Measurements from ENCODE around the gene HTRA3.

The HTRA3 gene

DNA sequence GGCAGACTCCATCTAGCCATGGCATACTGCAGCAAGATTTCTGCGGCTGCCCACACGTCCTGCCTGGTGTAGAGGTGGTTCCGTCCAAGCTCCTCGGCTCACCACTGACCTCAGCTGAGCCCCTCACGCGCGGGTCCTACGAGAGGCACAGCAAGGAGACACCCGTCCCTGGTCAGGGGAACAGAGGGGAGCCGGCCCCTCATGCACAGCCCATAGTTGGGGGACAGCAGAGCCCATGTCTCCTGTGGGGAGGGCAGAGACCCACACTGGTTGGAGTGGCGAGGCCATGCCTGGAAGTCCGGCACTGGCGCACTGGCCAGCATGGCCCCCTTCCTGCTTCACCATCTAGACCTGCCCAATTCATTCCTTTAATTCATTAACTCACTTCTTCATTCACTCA lies 80.8 kb downstream of the HTRA3 start:
- ChIA-PET CTCF (no interaction called here), POLR2A (no interaction called here)
- TF ChIP-seq ZNF302 (tag by site-specific recombination; IDR thresholded peaks at IDR 0.05; ENCODE audit: low read depth) = no peak
- no peak for TF ChIP-seq ZNF600 (tag by site-specific recombination; IDR thresholded peaks at IDR 0.05)
- no peak for TF ChIP-seq ZNF133 (tag by site-specific recombination; IDR thresholded peaks at IDR 0.05)
- no peak for TF ChIP-seq MYNN (tag by site-specific recombination; IDR thresholded peaks at IDR 0.05; ENCODE audit: borderline replicate concordance)
- no peak for TF ChIP-seq ZSCAN23 (tag by site-specific recombination; IDR thresholded peaks at IDR 0.05)
- TF ChIP-seq, protein P1, sequence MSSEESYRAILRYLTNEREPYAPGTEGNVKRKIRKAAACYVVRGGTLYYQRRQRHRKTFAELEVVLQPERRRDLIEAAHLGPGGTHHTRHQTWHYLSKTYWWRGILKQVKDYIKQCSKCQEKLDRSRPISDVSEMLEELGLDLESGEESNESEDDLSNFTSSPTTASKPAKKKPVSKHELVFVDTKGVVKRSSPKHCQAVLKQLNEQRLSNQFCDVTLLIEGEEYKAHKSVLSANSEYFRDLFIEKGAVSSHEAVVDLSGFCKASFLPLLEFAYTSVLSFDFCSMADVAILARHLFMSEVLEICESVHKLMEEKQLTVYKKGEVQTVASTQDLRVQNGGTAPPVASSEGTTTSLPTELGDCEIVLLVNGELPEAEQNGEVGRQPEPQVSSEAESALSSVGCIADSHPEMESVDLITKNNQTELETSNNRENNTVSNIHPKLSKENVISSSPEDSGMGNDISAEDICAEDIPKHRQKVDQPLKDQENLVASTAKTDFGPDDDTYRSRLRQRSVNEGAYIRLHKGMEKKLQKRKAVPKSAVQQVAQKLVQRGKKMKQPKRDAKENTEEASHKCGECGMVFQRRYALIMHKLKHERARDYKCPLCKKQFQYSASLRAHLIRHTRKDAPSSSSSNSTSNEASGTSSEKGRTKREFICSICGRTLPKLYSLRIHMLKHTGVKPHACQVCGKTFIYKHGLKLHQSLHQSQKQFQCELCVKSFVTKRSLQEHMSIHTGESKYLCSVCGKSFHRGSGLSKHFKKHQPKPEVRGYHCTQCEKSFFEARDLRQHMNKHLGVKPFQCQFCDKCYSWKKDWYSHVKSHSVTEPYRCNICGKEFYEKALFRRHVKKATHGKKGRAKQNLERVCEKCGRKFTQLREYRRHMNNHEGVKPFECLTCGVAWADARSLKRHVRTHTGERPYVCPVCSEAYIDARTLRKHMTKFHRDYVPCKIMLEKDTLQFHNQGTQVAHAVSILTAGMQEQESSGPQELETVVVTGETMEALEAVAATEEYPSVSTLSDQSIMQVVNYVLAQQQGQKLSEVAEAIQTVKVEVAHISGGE (tag by site-specific recombination; conservative IDR thresholded peaks at IDR 0.05; ENCODE audit: low read depth) = no peak
- no peak for TF ChIP-seq KLF7 (tag by site-specific recombination; IDR thresholded peaks at IDR 0.05; ENCODE audit: borderline replicate concordance)
- TF ChIP-seq ZNF366 (tag by site-specific recombination; conservative IDR thresholded peaks at IDR 0.05) = no peak
- TF ChIP-seq, protein P2, sequence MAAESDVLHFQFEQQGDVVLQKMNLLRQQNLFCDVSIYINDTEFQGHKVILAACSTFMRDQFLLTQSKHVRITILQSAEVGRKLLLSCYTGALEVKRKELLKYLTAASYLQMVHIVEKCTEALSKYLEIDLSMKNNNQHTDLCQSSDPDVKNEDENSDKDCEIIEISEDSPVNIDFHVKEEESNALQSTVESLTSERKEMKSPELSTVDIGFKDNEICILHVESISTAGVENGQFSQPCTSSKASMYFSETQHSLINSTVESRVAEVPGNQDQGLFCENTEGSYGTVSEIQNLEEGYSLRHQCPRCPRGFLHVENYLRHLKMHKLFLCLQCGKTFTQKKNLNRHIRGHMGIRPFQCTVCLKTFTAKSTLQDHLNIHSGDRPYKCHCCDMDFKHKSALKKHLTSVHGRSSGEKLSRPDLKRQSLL (tag by site-specific recombination; IDR thresholded peaks at IDR 0.05) = no peak
- no peak for TF ChIP-seq ZNF549 (tag by site-specific recombination; IDR thresholded peaks at IDR 0.05)
- TF ChIP-seq, protein P3, sequence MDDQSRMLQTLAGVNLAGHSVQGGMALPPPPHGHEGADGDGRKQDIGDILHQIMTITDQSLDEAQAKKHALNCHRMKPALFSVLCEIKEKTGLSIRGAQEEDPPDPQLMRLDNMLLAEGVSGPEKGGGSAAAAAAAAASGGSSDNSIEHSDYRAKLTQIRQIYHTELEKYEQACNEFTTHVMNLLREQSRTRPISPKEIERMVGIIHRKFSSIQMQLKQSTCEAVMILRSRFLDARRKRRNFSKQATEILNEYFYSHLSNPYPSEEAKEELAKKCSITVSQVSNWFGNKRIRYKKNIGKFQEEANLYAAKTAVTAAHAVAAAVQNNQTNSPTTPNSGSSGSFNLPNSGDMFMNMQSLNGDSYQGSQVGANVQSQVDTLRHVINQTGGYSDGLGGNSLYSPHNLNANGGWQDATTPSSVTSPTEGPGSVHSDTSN (CRISPR knock-in tag; IDR thresholded peaks at IDR 0.05) = no peak
- TF ChIP-seq ZNF830 (tag by site-specific recombination; IDR thresholded peaks at IDR 0.05; ENCODE audit: low read depth) = no peak
- Histone ChIP-seq H3K4me3 (ENCODE audit: low read depth, low read length) (no peak overlapping the region), H3K36me3 (ENCODE audit: control insufficient read depth in 2 of 2, insufficient read depth in 1 of 2, low read length in 2 of 2) (no peaks in the 10 kb centered on the region), H3K27ac (ENCODE audit: extremely low read depth, low read depth, low read length) (no peak overlapping the region), H3K9me3 (ENCODE audit: control insufficient read depth, insufficient read depth, low read depth, low read length) (no peaks in the 10 kb centered on the region), H3K4me1 (ENCODE audit: control insufficient read depth, insufficient read depth, low read length) (no peaks in the 10 kb centered on the region)

DNA sequence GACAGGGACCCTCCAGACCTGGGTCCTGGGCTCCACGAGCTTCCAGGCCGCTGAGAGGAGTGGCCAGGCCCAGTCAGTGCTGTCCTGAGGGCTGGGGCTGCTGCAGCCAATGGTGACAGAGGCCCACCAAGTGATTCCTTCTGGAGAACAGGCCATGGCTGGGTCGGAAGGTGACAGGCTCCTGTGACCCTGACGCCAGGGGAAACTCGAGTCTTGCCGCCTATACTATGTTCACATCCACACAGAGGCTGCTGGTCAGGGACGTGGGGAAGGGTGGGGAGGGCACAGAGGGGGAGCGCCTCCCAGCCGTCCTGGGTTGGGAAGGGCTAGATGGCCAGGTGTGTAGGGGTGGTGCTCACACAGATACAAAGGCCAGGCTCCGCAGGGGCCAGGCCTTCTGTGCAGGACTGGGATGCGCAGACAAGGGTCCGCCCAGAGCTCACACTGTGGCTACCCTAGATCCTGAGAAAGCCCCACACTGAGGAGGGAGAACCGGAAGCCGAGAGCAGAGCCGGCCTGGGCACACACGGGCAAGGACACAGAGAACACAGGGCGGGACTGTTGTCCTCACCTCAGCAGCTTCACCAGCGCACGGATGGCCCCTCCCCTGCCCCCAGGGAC lies 81.4 kb downstream of the HTRA3 start:
- TF ChIP-seq TRIM28 (IDR thresholded peaks at IDR 0.05; ENCODE audit: borderline replicate concordance, low read length) (no peak), YY1 (tag by site-specific recombination; IDR thresholded peaks at IDR 0.05) (no peak)
- Histone ChIP-seq H3K4me1 (ENCODE audit: control insufficient read depth, insufficient read depth, low read length) (no peaks in the 10 kb centered on the region), H3K36me3 (ENCODE audit: control insufficient read depth in 2 of 2, insufficient read depth in 1 of 2, low read length in 2 of 2) (no peaks in the 10 kb centered on the region), H3K9me3 (ENCODE audit: control insufficient read depth, insufficient read depth, low read depth, low read length) (no peaks in the 10 kb centered on the region), H3K27ac (ENCODE audit: extremely low read depth, low read depth, low read length) (no peak overlapping the region), H3K4me3 (ENCODE audit: low read depth, low read length) (no peak overlapping the region)
- CTCF ChIA-PET = no interaction called here
- POLR2A ChIA-PET = no interaction called here

DNA sequence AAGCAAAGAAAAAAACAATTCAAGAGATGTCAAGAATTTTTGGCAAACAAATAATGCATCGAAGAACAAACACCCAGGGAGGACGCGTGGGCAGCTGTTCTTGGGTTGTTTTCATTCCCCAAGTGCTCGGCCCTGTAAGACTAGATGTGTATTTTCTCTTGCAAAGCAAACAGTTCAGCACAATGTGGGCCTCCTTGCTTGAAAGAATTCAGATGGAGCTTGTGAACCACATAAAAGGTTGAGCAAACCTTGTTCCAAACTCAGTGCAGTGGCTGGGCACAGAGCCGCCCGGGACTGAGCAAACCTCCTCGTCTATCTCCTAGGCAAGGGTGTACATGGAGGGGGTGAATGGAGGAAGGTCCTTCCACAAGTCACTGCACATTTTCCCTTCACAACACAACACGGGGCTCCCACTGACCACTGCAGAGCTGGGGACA lies 82.4 kb downstream of the HTRA3 start:
- H3K4me1 ChIP-seq (ENCODE audit: control insufficient read depth, insufficient read depth, low read length) = no peaks in the 10 kb centered on the region
- ChIA-PET CTCF (interaction anchor here (0.9 kb wide), 1 partner anchor 110 kb away, joined by 3 read pairs; no protein-coding TSS in a partner anchor), POLR2A (no interaction called here)
- H3K9me3 ChIP-seq (ENCODE audit: control insufficient read depth, insufficient read depth, low read depth, low read length) = no peaks in the 10 kb centered on the region
- TF ChIP-seq ZNF239 (tag by site-specific recombination; IDR thresholded peaks at IDR 0.05) (no peak), ZNF48 (tag by site-specific recombination; IDR thresholded peaks at IDR 0.05) (no peak), ZNF341 (tag by site-specific recombination; IDR thresholded peaks at IDR 0.05; ENCODE audit: low read depth) (no peak), ZNF423 (tag by site-specific recombination; IDR thresholded peaks at IDR 0.05) (no peak)
- no peaks in the 10 kb centered on the region for H3K36me3 ChIP-seq (ENCODE audit: control insufficient read depth in 2 of 2, insufficient read depth in 1 of 2, low read length in 2 of 2)
- no peak overlapping the region for H3K4me3 ChIP-seq (ENCODE audit: low read depth, low read length)
- H3K27ac ChIP-seq (ENCODE audit: extremely low read depth, low read depth, low read length) = no peak overlapping the region

Data from HEK293 (cell line).